ENCODE results near the gene P3H4. TPM values are rescaled to one million over a fixed set of nuclear protein-coding genes. Genes with fewer than 3 reads are reported as not detected.
A peak's percentile ranks its signal among the peaks of the same experiment; 100 is the strongest.

The P3H4 gene
- total and polyA plus RNA-seq, 10 of the 15 experiments (the other 5 are each of a cell fraction or from before 2014, with no cell fraction given): 0.32 to 1.1 (median 0.64) TPM; not detected in 1

DNA sequence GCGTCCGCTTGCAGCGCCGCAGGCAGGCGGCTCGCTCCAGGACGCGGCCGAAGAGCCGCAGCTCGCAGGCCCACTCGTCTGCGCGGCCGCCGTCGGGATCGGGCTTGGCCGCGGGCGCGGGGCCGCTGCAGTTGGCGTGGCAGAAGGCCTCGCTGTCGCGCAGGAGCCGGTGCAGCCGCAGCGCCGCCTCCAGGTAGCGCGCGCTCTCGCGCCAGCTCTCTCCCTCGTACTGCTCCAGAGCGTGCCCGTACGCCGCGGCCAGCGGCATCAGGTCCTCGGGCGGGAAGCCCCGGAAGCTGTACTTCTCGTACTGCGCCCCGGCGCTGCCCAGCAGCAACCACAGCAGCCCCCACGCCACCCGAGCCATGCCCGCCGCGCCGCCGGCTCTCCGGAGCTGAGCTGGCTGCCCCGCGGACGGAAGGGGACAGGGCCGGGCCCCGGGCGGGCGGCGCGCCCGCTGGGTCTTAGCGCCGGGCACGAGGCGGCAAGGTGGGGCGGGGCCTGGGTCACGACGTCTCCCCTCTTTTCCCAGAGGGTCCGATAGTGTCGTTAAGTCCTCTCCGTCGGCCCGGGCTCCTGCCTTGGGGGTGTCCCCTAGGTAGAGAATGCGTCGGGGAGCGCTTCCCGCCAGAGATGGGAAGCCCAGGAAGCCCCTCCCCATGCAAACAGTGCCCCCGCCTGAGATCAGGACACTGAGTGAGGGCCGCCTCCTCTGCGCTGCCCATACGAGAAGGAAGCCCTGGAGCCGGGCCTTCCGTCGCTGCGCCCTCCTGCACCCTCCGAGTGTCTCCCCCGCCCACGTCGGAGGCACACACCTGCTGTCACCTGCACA, at the start of gene P3H4 (continued):
- no peak for TF ChIP-seq POLR2A (IDR thresholded peaks at IDR 0.05; ENCODE audit: low read depth, low read length)
- TF ChIP-seq SREBF2 (IDR thresholded peaks at IDR 0.05; ENCODE audit: low read length): no peak
- TF ChIP-seq, protein P1, sequence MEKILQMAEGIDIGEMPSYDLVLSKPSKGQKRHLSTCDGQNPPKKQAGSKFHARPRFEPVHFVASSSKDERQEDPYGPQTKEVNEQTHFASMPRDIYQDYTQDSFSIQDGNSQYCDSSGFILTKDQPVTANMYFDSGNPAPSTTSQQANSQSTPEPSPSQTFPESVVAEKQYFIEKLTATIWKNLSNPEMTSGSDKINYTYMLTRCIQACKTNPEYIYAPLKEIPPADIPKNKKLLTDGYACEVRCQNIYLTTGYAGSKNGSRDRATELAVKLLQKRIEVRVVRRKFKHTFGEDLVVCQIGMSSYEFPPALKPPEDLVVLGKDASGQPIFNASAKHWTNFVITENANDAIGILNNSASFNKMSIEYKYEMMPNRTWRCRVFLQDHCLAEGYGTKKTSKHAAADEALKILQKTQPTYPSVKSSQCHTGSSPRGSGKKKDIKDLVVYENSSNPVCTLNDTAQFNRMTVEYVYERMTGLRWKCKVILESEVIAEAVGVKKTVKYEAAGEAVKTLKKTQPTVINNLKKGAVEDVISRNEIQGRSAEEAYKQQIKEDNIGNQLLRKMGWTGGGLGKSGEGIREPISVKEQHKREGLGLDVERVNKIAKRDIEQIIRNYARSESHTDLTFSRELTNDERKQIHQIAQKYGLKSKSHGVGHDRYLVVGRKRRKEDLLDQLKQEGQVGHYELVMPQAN (conservative IDR thresholded peaks at IDR 0.05): peak; percentile 75
- TF ChIP-seq, protein P2, sequence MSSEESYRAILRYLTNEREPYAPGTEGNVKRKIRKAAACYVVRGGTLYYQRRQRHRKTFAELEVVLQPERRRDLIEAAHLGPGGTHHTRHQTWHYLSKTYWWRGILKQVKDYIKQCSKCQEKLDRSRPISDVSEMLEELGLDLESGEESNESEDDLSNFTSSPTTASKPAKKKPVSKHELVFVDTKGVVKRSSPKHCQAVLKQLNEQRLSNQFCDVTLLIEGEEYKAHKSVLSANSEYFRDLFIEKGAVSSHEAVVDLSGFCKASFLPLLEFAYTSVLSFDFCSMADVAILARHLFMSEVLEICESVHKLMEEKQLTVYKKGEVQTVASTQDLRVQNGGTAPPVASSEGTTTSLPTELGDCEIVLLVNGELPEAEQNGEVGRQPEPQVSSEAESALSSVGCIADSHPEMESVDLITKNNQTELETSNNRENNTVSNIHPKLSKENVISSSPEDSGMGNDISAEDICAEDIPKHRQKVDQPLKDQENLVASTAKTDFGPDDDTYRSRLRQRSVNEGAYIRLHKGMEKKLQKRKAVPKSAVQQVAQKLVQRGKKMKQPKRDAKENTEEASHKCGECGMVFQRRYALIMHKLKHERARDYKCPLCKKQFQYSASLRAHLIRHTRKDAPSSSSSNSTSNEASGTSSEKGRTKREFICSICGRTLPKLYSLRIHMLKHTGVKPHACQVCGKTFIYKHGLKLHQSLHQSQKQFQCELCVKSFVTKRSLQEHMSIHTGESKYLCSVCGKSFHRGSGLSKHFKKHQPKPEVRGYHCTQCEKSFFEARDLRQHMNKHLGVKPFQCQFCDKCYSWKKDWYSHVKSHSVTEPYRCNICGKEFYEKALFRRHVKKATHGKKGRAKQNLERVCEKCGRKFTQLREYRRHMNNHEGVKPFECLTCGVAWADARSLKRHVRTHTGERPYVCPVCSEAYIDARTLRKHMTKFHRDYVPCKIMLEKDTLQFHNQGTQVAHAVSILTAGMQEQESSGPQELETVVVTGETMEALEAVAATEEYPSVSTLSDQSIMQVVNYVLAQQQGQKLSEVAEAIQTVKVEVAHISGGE (CRISPR knock-in tag; IDR thresholded peaks at IDR 0.05): no peak
- peak; percentile 59; the same call in 1 of the 2 replicates for TF ChIP-seq NR2F1 (conservative IDR thresholded peaks at IDR 0.05)
- no peak for TF ChIP-seq NFXL1 (IDR thresholded peaks at IDR 0.05; ENCODE audit: borderline replicate concordance)
- peak; percentile 91 for TF ChIP-seq SMARCA5 (IDR thresholded peaks at IDR 0.05)
- TF ChIP-seq RB1 (IDR thresholded peaks at IDR 0.05; ENCODE audit: borderline replicate concordance): peak; percentile 83; the same call in 1 of the 2 replicates
- peak; percentile 39; the same call in 1 of the 2 replicates for TF ChIP-seq TARDBP (IDR thresholded peaks at IDR 0.05; ENCODE audit: borderline replicate concordance)
- TF ChIP-seq DPF2 (IDR thresholded peaks at IDR 0.05): peak; percentile 92
- TF ChIP-seq, protein P3, sequence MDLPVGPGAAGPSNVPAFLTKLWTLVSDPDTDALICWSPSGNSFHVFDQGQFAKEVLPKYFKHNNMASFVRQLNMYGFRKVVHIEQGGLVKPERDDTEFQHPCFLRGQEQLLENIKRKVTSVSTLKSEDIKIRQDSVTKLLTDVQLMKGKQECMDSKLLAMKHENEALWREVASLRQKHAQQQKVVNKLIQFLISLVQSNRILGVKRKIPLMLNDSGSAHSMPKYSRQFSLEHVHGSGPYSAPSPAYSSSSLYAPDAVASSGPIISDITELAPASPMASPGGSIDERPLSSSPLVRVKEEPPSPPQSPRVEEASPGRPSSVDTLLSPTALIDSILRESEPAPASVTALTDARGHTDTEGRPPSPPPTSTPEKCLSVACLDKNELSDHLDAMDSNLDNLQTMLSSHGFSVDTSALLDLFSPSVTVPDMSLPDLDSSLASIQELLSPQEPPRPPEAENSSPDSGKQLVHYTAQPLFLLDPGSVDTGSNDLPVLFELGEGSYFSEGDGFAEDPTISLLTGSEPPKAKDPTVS (IDR thresholded peaks at IDR 0.05; ENCODE audit: low read depth, low read length): no peak
- TF ChIP-seq, protein P4, sequence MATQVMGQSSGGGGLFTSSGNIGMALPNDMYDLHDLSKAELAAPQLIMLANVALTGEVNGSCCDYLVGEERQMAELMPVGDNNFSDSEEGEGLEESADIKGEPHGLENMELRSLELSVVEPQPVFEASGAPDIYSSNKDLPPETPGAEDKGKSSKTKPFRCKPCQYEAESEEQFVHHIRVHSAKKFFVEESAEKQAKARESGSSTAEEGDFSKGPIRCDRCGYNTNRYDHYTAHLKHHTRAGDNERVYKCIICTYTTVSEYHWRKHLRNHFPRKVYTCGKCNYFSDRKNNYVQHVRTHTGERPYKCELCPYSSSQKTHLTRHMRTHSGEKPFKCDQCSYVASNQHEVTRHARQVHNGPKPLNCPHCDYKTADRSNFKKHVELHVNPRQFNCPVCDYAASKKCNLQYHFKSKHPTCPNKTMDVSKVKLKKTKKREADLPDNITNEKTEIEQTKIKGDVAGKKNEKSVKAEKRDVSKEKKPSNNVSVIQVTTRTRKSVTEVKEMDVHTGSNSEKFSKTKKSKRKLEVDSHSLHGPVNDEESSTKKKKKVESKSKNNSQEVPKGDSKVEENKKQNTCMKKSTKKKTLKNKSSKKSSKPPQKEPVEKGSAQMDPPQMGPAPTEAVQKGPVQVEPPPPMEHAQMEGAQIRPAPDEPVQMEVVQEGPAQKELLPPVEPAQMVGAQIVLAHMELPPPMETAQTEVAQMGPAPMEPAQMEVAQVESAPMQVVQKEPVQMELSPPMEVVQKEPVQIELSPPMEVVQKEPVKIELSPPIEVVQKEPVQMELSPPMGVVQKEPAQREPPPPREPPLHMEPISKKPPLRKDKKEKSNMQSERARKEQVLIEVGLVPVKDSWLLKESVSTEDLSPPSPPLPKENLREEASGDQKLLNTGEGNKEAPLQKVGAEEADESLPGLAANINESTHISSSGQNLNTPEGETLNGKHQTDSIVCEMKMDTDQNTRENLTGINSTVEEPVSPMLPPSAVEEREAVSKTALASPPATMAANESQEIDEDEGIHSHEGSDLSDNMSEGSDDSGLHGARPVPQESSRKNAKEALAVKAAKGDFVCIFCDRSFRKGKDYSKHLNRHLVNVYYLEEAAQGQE (IDR thresholded peaks at IDR 0.05; ENCODE audit: low read depth, low read length): no peak
- no peak for TF ChIP-seq TCF7 (IDR thresholded peaks at IDR 0.05; ENCODE audit: borderline replicate concordance)
- TF ChIP-seq PAX8 (IDR thresholded peaks at IDR 0.05): no peak
- TF ChIP-seq ZZZ3 (IDR thresholded peaks at IDR 0.05; ENCODE audit: control insufficient read depth, insufficient read length, low read depth): no peak
- peak; percentile 58; the same call in 1 of the 2 replicates for TF ChIP-seq MXI1 (IDR thresholded peaks at IDR 0.05; ENCODE audit: low read depth, low read length)
- TF ChIP-seq YY1 (IDR thresholded peaks at IDR 0.05; ENCODE audit: low read depth, low read length): peak; percentile 8; the same call in 1 of the 2 replicates
- no peak for TF ChIP-seq NFIC (IDR thresholded peaks at IDR 0.05; ENCODE audit: low read depth, low read length)
- 0 out of 2 replicates have a peak, but pooled peaks have one; percentile 12 for TF ChIP-seq PAX5 (IDR thresholded peaks at IDR 0.05; ENCODE audit: borderline replicate concordance, low read depth, low read length)
- 0 out of 2 replicates have a peak, but pooled peaks have one; percentile 46 for TF ChIP-seq SIN3A (IDR thresholded peaks at IDR 0.05; ENCODE audit: low read depth, low read length)
- no peak for TF ChIP-seq EED (IDR thresholded peaks at IDR 0.05; ENCODE audit: low read depth)

All from GM12878 (cell line).